ENCODE results near the gene ZBBX.

DNA sequence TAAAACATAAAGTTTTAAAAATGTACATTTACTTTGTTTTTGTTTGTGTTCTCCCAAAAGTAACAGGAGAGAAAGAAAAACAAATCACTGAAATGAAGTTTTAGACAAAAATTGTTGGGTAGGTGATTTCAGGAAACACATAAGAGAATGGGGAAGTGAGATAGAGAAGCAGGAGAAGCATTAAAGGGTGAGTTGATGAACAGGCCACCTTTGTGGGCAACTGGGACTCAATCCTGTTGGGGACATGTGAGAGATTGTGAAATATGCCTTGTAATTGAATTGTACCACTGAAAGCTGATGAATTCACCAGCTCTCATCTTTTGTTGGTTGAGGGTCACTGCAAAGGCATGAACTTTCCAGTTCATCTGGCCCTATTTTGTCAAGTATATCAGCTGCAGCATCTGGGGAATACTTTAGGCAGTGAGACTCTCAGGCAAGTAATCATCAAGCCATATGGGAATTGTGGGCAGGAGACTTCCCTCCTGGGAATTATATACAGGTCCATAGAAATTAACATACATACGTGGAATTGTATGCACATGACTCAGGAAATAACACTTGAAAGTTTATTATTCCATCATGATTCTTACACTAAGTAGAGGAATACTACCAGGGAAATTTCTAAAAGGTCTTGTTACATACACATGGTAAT is 181.0 kb downstream of the ZBBX start:
- no peak for TF ChIP-seq CTCF (IDR thresholded peaks at IDR 0.05)
- TF ChIP-seq EP300 (IDR thresholded peaks at IDR 0.05) = no peak
- TF ChIP-seq POLR2A (IDR thresholded peaks at IDR 0.05) = no peak
- TF ChIP-seq POLR2AphosphoS5 (IDR thresholded peaks at IDR 0.05) = no peak
